ENCODE data around the gene CHRNA9.

CHRNA9 gene

GRCh38 chr4:40306226-40306625 lies 28.9 kb upstream of the CHRNA9 start:
- H3K4ac ChIP-seq (ENCODE audit: low read length), result no peak overlapping the region
- no peak overlapping the region for H2BK12ac ChIP-seq (ENCODE audit: low read length)
- peaks cover 3 to 9% of the 10 kb centered on the region in 2 donors for H3K9me3 ChIP-seq (replicated peaks in 1 of 2; ENCODE audit: control insufficient read depth in 2 of 2, insufficient read depth in 1 of 2, low read depth in 1 of 2, low read length in 2 of 2)
- H3K4me1 ChIP-seq (ENCODE audit: control insufficient read depth in 2 of 2, insufficient read depth in 1 of 2, low read depth in 1 of 2, low read length in 2 of 2), result peaks cover 3 to 9% of the 10 kb centered on the region in 2 donors
- no peak overlapping the region for H3K4me2 ChIP-seq (ENCODE audit: insufficient read depth, low read length, poor library complexity, severe bottlenecking)
- H3K18ac ChIP-seq (ENCODE audit: low read length), result no peak overlapping the region
- H3K14ac ChIP-seq (ENCODE audit: low read length), result no peak overlapping the region
- no peak overlapping the region for H2AK5ac ChIP-seq (ENCODE audit: low read depth, low read length)
- H4K91ac ChIP-seq (ENCODE audit: low read depth, low read length, poor library complexity), result no peak overlapping the region
- no peak overlapping the region for H3K4me3 ChIP-seq (ENCODE audit: low read length in 2 of 2)
- DNase-seq (ENCODE audit: low spot score), result no peak
- WGBS, 2 donors (ENCODE audit: extremely low coverage in 2 of 2, insufficient read length in 2 of 2, insufficient replicate concordance in 1 of 2), result no CpG with 5 or more reads among the region's 3 CpGs
- H2BK5ac ChIP-seq (ENCODE audit: low read length), result no peak overlapping the region
- no peak overlapping the region for H2AFZ ChIP-seq (ENCODE audit: low read length)
- H4K8ac ChIP-seq (ENCODE audit: low read depth, low read length), result no peak overlapping the region
- no peaks in the 10 kb centered on the region for H3K79me1 ChIP-seq (ENCODE audit: low read depth, low read length)
- H3K36me3 ChIP-seq (replicated peaks in 1 of 2; ENCODE audit: control insufficient read depth in 2 of 2, insufficient read depth in 2 of 2, low read length in 2 of 2), result no peaks in the 10 kb centered on the region
- H2BK15ac ChIP-seq (ENCODE audit: low read length), result no peak overlapping the region
- no peak overlapping the region for H3K27ac ChIP-seq (replicated peaks; ENCODE audit: low read length)
- H2BK120ac ChIP-seq (ENCODE audit: low read depth, low read length), result no peak overlapping the region
- H3K9ac ChIP-seq (ENCODE audit: low read depth, low read length, poor library complexity), result no peak overlapping the region
- peaks cover 0 to 5% (median 0%) of the 10 kb centered on the region in 3 experiments for H3K27me3 ChIP-seq (ENCODE audit: control insufficient read depth in 3 of 3, insufficient read depth in 3 of 3, low read depth in 1 of 3, low read length in 3 of 3)
- no peak overlapping the region for H3K23ac ChIP-seq (ENCODE audit: low read depth, low read length, poor library complexity)

- Histone ChIP-seq H4K8ac (ENCODE audit: low read depth, low read length) (no peak overlapping the region), H2BK5ac (ENCODE audit: low read length) (no peak overlapping the region)
- no CpG with 5 or more reads among the region's 3 CpGs for WGBS, 2 donors (ENCODE audit: extremely low coverage in 2 of 2, insufficient read length in 2 of 2, insufficient replicate concordance in 1 of 2)
These were observed 28.2 kb upstream of the CHRNA9 start for GRCh38 chr4:40306976-40307375.

GRCh38 chr4:40307627-40308497 lies 27.3 kb upstream of the CHRNA9 start:
- Histone ChIP-seq H2AK5ac (ENCODE audit: low read depth, low read length) (no peak overlapping the region), H3K14ac (ENCODE audit: low read length) (no peak overlapping the region), H2BK15ac (ENCODE audit: low read length) (no peak overlapping the region), H2BK120ac (ENCODE audit: low read depth, low read length) (no peak overlapping the region), H4K8ac (ENCODE audit: low read depth, low read length) (no peak overlapping the region), H2BK12ac (ENCODE audit: low read length) (no peak overlapping the region), H4K91ac (ENCODE audit: low read depth, low read length, poor library complexity) (no peak overlapping the region), H3K4me2 (ENCODE audit: insufficient read depth, low read length, poor library complexity, severe bottlenecking) (no peak overlapping the region), H2AFZ (ENCODE audit: low read length) (peak overlapping the region; percentile 38), H3K9ac (ENCODE audit: low read depth, low read length, poor library complexity) (no peak overlapping the region), H3K27ac (replicated peaks; ENCODE audit: low read length) (no peak overlapping the region), H3K4me3 (ENCODE audit: low read length in 2 of 2) (no peak overlapping the region), H3K4me1 (ENCODE audit: control insufficient read depth in 2 of 2, insufficient read depth in 1 of 2, low read depth in 1 of 2, low read length in 2 of 2) (peaks cover 9 to 12% of the 10 kb centered on the region in 2 donors), H3K9me3 (replicated peaks in 1 of 2; ENCODE audit: control insufficient read depth in 2 of 2, insufficient read depth in 1 of 2, low read depth in 1 of 2, low read length in 2 of 2) (peaks cover 3 to 9% of the 10 kb centered on the region in 2 donors), H3K4ac (ENCODE audit: low read length) (no peak overlapping the region), H3K18ac (ENCODE audit: low read length) (no peak overlapping the region), H2BK5ac (ENCODE audit: low read length) (no peak overlapping the region), H3K79me1 (ENCODE audit: low read depth, low read length) (no peaks in the 10 kb centered on the region), H3K27me3 (ENCODE audit: control insufficient read depth in 3 of 3, insufficient read depth in 3 of 3, low read depth in 1 of 3, low read length in 3 of 3) (no peaks in the 10 kb centered on the region), H3K23ac (ENCODE audit: low read depth, low read length, poor library complexity) (no peak overlapping the region), H3K36me3 (replicated peaks in 1 of 2; ENCODE audit: control insufficient read depth in 2 of 2, insufficient read depth in 2 of 2, low read length in 2 of 2) (no peaks in the 10 kb centered on the region)
- no CpG with 5 or more reads among the region's 15 CpGs for WGBS, 2 donors (ENCODE audit: extremely low coverage in 2 of 2, insufficient read length in 2 of 2, insufficient replicate concordance in 1 of 2)
- DNase-seq (ENCODE audit: low spot score), result no peak

More at GRCh38 chr4:40306976-40307375, 28.2 kb upstream of the CHRNA9 start:
- no peak overlapping the region for H3K9ac ChIP-seq (ENCODE audit: low read depth, low read length, poor library complexity)
- no peak overlapping the region for H3K27ac ChIP-seq (replicated peaks; ENCODE audit: low read length)
- no peak overlapping the region for H3K4ac ChIP-seq (ENCODE audit: low read length)
- peaks cover 7 to 9% of the 10 kb centered on the region in 2 donors for H3K4me1 ChIP-seq (ENCODE audit: control insufficient read depth in 2 of 2, insufficient read depth in 1 of 2, low read depth in 1 of 2, low read length in 2 of 2)
- no peak overlapping the region for H2BK120ac ChIP-seq (ENCODE audit: low read depth, low read length)
- no peak overlapping the region for H3K14ac ChIP-seq (ENCODE audit: low read length)
- H3K4me3 ChIP-seq (ENCODE audit: low read length in 2 of 2), result no peak overlapping the region
- no peak overlapping the region for H4K91ac ChIP-seq (ENCODE audit: low read depth, low read length, poor library complexity)
- no peak overlapping the region for H2AK5ac ChIP-seq (ENCODE audit: low read depth, low read length)
- H2BK12ac ChIP-seq (ENCODE audit: low read length), result no peak overlapping the region
- H2AFZ ChIP-seq (ENCODE audit: low read length), result peak overlapping the region; percentile 38
- H3K18ac ChIP-seq (ENCODE audit: low read length), result no peak overlapping the region
- no peaks in the 10 kb centered on the region for H3K79me1 ChIP-seq (ENCODE audit: low read depth, low read length)
- no peak overlapping the region for H3K4me2 ChIP-seq (ENCODE audit: insufficient read depth, low read length, poor library complexity, severe bottlenecking)
- no peaks in the 10 kb centered on the region for H3K36me3 ChIP-seq (replicated peaks in 1 of 2; ENCODE audit: control insufficient read depth in 2 of 2, insufficient read depth in 2 of 2, low read length in 2 of 2)
- no peak for DNase-seq (ENCODE audit: low spot score)
- no peaks in the 10 kb centered on the region for H3K27me3 ChIP-seq (ENCODE audit: control insufficient read depth in 3 of 3, insufficient read depth in 3 of 3, low read depth in 1 of 3, low read length in 3 of 3)
- peaks cover 3 to 9% of the 10 kb centered on the region in 2 donors for H3K9me3 ChIP-seq (replicated peaks in 1 of 2; ENCODE audit: control insufficient read depth in 2 of 2, insufficient read depth in 1 of 2, low read depth in 1 of 2, low read length in 2 of 2)
- H2BK15ac ChIP-seq (ENCODE audit: low read length), result no peak overlapping the region
- no peak overlapping the region for H3K23ac ChIP-seq (ENCODE audit: low read depth, low read length, poor library complexity)

DNA sequence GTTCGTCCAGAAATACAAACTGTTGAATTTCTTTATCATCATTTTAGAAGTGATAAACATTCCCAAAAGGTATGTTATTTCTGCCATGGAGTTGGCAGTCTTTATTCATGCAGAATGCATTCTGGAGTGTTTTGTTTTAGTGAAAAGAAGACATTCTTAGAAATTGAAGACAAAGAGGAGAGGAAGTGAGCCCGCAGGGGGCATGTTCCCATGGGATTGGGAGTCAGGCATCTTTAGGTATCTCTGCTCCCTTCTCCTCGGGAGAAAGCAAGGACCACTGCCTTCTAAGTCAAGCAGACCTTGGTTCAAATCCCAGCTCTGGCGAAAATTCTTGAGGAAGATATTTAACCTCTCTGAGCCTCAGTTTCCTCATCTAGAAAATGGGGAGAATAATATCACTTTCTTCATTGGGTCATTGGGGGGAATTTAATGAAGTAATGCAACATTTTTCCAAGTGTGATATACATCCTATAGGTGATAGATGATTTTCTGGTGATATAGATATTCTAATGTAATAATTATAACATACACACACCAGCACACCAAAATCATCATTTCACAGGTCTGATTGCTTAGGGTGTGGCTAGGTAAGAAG lies 26.5 kb upstream of the CHRNA9 start:
- no peak overlapping the region for H3K4me3 ChIP-seq (ENCODE audit: low read length in 2 of 2)
- H3K4me1 ChIP-seq (ENCODE audit: control insufficient read depth in 2 of 2, insufficient read depth in 1 of 2, low read depth in 1 of 2, low read length in 2 of 2), result peaks cover 9 to 12% of the 10 kb centered on the region in 2 donors
- H3K18ac ChIP-seq (ENCODE audit: low read length), result no peak overlapping the region
- H3K4me2 ChIP-seq (ENCODE audit: insufficient read depth, low read length, poor library complexity, severe bottlenecking), result no peak overlapping the region
- no peaks in the 10 kb centered on the region for H3K79me1 ChIP-seq (ENCODE audit: low read depth, low read length)
- no CpG with 5 or more reads among the region's 4 CpGs for WGBS, 2 donors (ENCODE audit: extremely low coverage in 2 of 2, insufficient read length in 2 of 2, insufficient replicate concordance in 1 of 2)
- H3K27me3 ChIP-seq (ENCODE audit: control insufficient read depth in 3 of 3, insufficient read depth in 3 of 3, low read depth in 1 of 3, low read length in 3 of 3), result no peaks in the 10 kb centered on the region
- H3K9me3 ChIP-seq (replicated peaks in 1 of 2; ENCODE audit: control insufficient read depth in 2 of 2, insufficient read depth in 1 of 2, low read depth in 1 of 2, low read length in 2 of 2), result peaks cover 3 to 9% of the 10 kb centered on the region in 2 donors
- no peak overlapping the region for H4K91ac ChIP-seq (ENCODE audit: low read depth, low read length, poor library complexity)
- no peak overlapping the region for H2BK5ac ChIP-seq (ENCODE audit: low read length)
- H3K23ac ChIP-seq (ENCODE audit: low read depth, low read length, poor library complexity), result no peak overlapping the region
- H2BK12ac ChIP-seq (ENCODE audit: low read length), result no peak overlapping the region
- H3K14ac ChIP-seq (ENCODE audit: low read length), result no peak overlapping the region
- DNase-seq (ENCODE audit: low spot score), result no peak
- no peak overlapping the region for H2AK5ac ChIP-seq (ENCODE audit: low read depth, low read length)
- H2BK15ac ChIP-seq (ENCODE audit: low read length), result no peak overlapping the region
- no peak overlapping the region for H3K27ac ChIP-seq (replicated peaks; ENCODE audit: low read length)
- H3K9ac ChIP-seq (ENCODE audit: low read depth, low read length, poor library complexity), result no peak overlapping the region
- peak overlapping the region; percentile 82 for H2AFZ ChIP-seq (ENCODE audit: low read length)
- no peak overlapping the region for H4K8ac ChIP-seq (ENCODE audit: low read depth, low read length)
- no peaks in the 10 kb centered on the region for H3K36me3 ChIP-seq (replicated peaks in 1 of 2; ENCODE audit: control insufficient read depth in 2 of 2, insufficient read depth in 2 of 2, low read length in 2 of 2)
- no peak overlapping the region for H2BK120ac ChIP-seq (ENCODE audit: low read depth, low read length)
- no peak overlapping the region for H3K4ac ChIP-seq (ENCODE audit: low read length)
